H1 (cell line): ENCODE data around the gene LYL1. TPM values are rescaled to one million over a fixed set of nuclear protein-coding genes. Genes with fewer than 3 reads are reported as not detected.

Experiments used
- ATF2 ChIP-seq: IDR thresholded peaks from 2 replicates; pipeline ENCODE4 v1.6.1; 2012; ENCODE audit warnings: low read length, inconsistent platforms
- BACH1 ChIP-seq: IDR thresholded peaks from 2 replicates; pipeline ENCODE4 v1.6.1; 2012; ENCODE audit warnings: low read length, improper control_type of control experiment
- CREB1 ChIP-seq: IDR thresholded peaks from 2 replicates; pipeline ENCODE4 v1.6.1; 2012; ENCODE audit warnings: inconsistent platforms
- CTCF ChIP-seq, 3 experiments: IDR thresholded peaks; 1 replicate in 2 of 3; 2 replicates in 1 of 3; pipeline versions ENCODE4 v1.5.1 to v1.6.1; 2011; ENCODE audit warnings: low read length in 3 of 3, mild to moderate bottlenecking in 3 of 3, inconsistent platforms in 2 of 3, low read depth in 1 of 3, moderate library complexity in 1 of 3; ENCODE audit not compliant: insufficient read depth in 1 of 3; ENCODE audit errors: control extremely low read depth in 1 of 3
- EP300 ChIP-seq, 2 experiments: IDR thresholded peaks; 1 replicate in 1 of 2; 2 replicates in 1 of 2; pipeline ENCODE4 v1.6.1; 2011 to 2012; ENCODE audit warnings: low read depth in 2 of 2, low read length in 2 of 2, mild to moderate bottlenecking in 2 of 2, borderline replicate concordance in 1 of 2, inconsistent platforms in 1 of 2, moderate library complexity in 1 of 2
- EZH2 ChIP-seq: fragments of 200-600 bp; sonication (generic); IDR thresholded peaks from 2 replicates; pipeline ENCODE4 v1.7.1; 2012; ENCODE audit warnings: low read depth, mild to moderate bottlenecking, moderate library complexity, low read length, inconsistent platforms; ENCODE audit not compliant: severe bottlenecking
- GABPA ChIP-seq: IDR thresholded peaks from 2 replicates; pipeline ENCODE4 v1.6.1; 2011; ENCODE audit warnings: mild to moderate bottlenecking, low read length, moderate library complexity, borderline replicate concordance; ENCODE audit not compliant: insufficient read depth
- KDM5A ChIP-seq: fragments of 200-600 bp; IDR thresholded peaks from 2 replicates; pipeline ENCODE4 v1.7.1; 2012; ENCODE audit warnings: mild to moderate bottlenecking, low read length, inconsistent platforms, mixed read lengths
- MAFK ChIP-seq: IDR thresholded peaks from 2 replicates; pipeline ENCODE4 v1.6.1; 2012; ENCODE audit warnings: low read depth, mild to moderate bottlenecking, improper control_type of control experiment, low read length
- NANOG ChIP-seq: IDR thresholded peaks from 2 replicates; pipeline ENCODE4 v1.6.1; 2011; ENCODE audit warnings: low read length, low read depth, mild to moderate bottlenecking, inconsistent platforms; ENCODE audit not compliant: insufficient read depth, poor library complexity, severe bottlenecking
- NRF1 ChIP-seq: IDR thresholded peaks from 2 replicates; pipeline ENCODE4 v1.6.1; 2011; ENCODE audit warnings: mild to moderate bottlenecking, low read depth, low read length, improper control_type of control experiment
- POLR2AphosphoS5 ChIP-seq: IDR thresholded peaks from 2 replicates; pipeline ENCODE4 v1.6.1; 2011; ENCODE audit warnings: low read depth, low read length
- RAD21 ChIP-seq, 2 experiments: IDR thresholded peaks in 1 of 2; conservative IDR thresholded peaks in 1 of 2; 2 replicates each; pipeline ENCODE4 v1.6.1; 2011; ENCODE audit warnings: low read depth in 2 of 2, low read length in 2 of 2, improper control_type of control experiment in 1 of 2, inconsistent platforms in 1 of 2, mild to moderate bottlenecking in 1 of 2, moderate library complexity in 1 of 2
- RNF2 ChIP-seq: fragments of 200-900, 300-1000 bp; sonication (generic); IDR thresholded peaks from 2 replicates; pipeline ENCODE4 v1.7.1; 2016; ENCODE audit warnings: borderline replicate concordance, low read depth, mild to moderate bottlenecking, antibody characterized with exemption, low read length; ENCODE audit not compliant: poor library complexity, severe bottlenecking; ENCODE audit errors: missing control alignments
- SIRT6 ChIP-seq: IDR thresholded peaks from one replicate; pipeline ENCODE4 v1.7.1; 2012; ENCODE audit warnings: low read length, inconsistent platforms
- SP2 ChIP-seq: IDR thresholded peaks from 2 replicates; pipeline ENCODE4 v1.6.1; 2012; ENCODE audit warnings: mild to moderate bottlenecking, low read length, inconsistent platforms
- SUZ12 ChIP-seq: fragments of 200-600 bp; sonication (generic); IDR thresholded peaks from 2 replicates; pipeline ENCODE4 v1.6.1; 2012; ENCODE audit warnings: mild to moderate bottlenecking, inconsistent platforms, low read length, moderate library complexity, mixed read lengths
- TCF12 ChIP-seq: IDR thresholded peaks from 2 replicates; pipeline ENCODE4 v1.6.1; 2011; ENCODE audit warnings: low read depth, mild to moderate bottlenecking, low read length
- polyA plus RNA-seq, 7 experiments: library from polyadenylated mRNA; depleted of rRNA in 3 of 7; stranded (reverse) in 5 of 7; unstranded in 2 of 7; fragments of >200 nt in 5 of 7; fragments of 200-250 nt in 2 of 7; gene quantifications; 1 replicate in 5 of 7; 2 replicates in 1 of 7; 4 replicates in 1 of 7; pipeline versions ENCODE4 v1.2.1 to v1.2.3, GENCODE V29; 2011 to 2013; ENCODE audit warnings: missing spikeins in 2 of 7, mixed read lengths in 2 of 7
- total RNA-seq: library from RNA; stranded (reverse); fragmentation: NEBNext Ultra II Directional; extraction: Animal tissue kit (Norgen Biotek cat#: 25700); gene quantifications from 2 replicates; pipeline ENCODE4 v1.2.1, GENCODE V29; 2021

The LYL1 gene
- total and polyA plus RNA-seq, 2 of the 8 experiments (the other 6 are each of a cell fraction or from before 2014, with no cell fraction given) = 0.58 to 0.76 TPM

GRCh38 chr19:13095934-13096927 lies 6.4 kb downstream of the LYL1 start (continued):
- TF ChIP-seq SIRT6 (no peak), CTCF (IDR thresholded peaks at IDR 0.05; ENCODE audit: control extremely low read depth in 1 of 3, insufficient read depth in 1 of 3, low read depth in 1 of 3, low read length in 3 of 3) (peak; percentile 6 to 39 (median 14); a peak in 3 of 4 replicates), TCF12 (no peak), EZH2 (no peak), SUZ12 (no peak; the same call in 1 of the 2 replicates), RNF2 (peak; percentile 18), EP300 (IDR thresholded peaks at IDR 0.05; ENCODE audit: borderline replicate concordance in 1 of 2, low read depth in 2 of 2, low read length in 2 of 2) (no peak), KDM5A (no peak), SP2 (no peak), POLR2AphosphoS5 (no peak), CREB1 (no peak), GABPA (no peak), BACH1 (no peak), RAD21 (IDR thresholded peaks at IDR 0.05 in 1 of 2, conservative IDR thresholded peaks at IDR 0.05 in 1 of 2; ENCODE audit: low read depth in 2 of 2, low read length in 2 of 2) (no peak; a peak in 1 of 4 replicates), NANOG (no peak), MAFK (no peak), NRF1 (no peak), ATF2 (no peak)
- TF ChIP-seq, all 59 proteins: peak for 8
